Measurements from ENCODE around the gene ASCL5. TPM values are rescaled to one million over a fixed set of nuclear protein-coding genes. Genes with fewer than 3 reads are reported as not detected.

ASCL5 gene
- total RNA-seq, 1 experiment from 2014 or later: not detected

- intact Hi-C loops (cut with micrococcal nuclease): loop anchor here (1.0 kb wide), 4 partner anchors 28 to 275 kb away; no protein-coding TSS in a partner anchor
- Mint-ChIP-seq H3K36me3 (ENCODE audit: insufficient read depth, unreplicated experiment) (no peaks in the 10 kb centered on the region), H3K27me3 (ENCODE audit: insufficient read depth, unreplicated experiment) (peaks cover 31% of the 10 kb centered on the region), H3K9me3 (ENCODE audit: unreplicated experiment) (no peaks in the 10 kb centered on the region), H3K4me1 (ENCODE audit: insufficient read depth, unreplicated experiment) (peaks cover 7% of the 10 kb centered on the region), H3K4me3 (ENCODE audit: unreplicated experiment) (no peak overlapping the region), H3K27ac (ENCODE audit: low read depth, unreplicated experiment) (no peak overlapping the region)
- peak; percentile 82 for DNase-seq (ENCODE audit: unreplicated experiment)
- CTCF ChIA-PET: interaction anchor here (0.5 to 5.1 kb wide), 39 partner anchors 10 to 1033 kb away, joined by 3 to 54 read pairs (median 4); no protein-coding TSS in a partner anchor
- peak; percentile 95 for TF ChIP-seq CTCF (IDR thresholded peaks at IDR 0.05; ENCODE audit: unreplicated experiment)
- no TSS peak for BruUV-seq (replicated peaks)
- POLR2A ChIA-PET: interaction anchor here (1.2 kb wide), 2 partner anchors 11 to 33 kb away, joined by 3 to 5 read pairs; no protein-coding TSS in a partner anchor
These were observed 40.9 kb downstream of the ASCL5 start for GRCh38 chr1:201085902-201086735.

- intact Hi-C loops (cut with micrococcal nuclease): no loop called here
- DNase-seq (ENCODE audit: unreplicated experiment): no peak
- Mint-ChIP-seq H3K36me3 (ENCODE audit: insufficient read depth, unreplicated experiment) (no peaks in the 10 kb centered on the region), H3K9me3 (ENCODE audit: unreplicated experiment) (no peaks in the 10 kb centered on the region), H3K4me3 (ENCODE audit: unreplicated experiment) (no peak overlapping the region), H3K4me1 (ENCODE audit: insufficient read depth, unreplicated experiment) (peaks cover 3% of the 10 kb centered on the region), H3K27me3 (ENCODE audit: insufficient read depth, unreplicated experiment) (peaks cover 44% of the 10 kb centered on the region), H3K27ac (ENCODE audit: low read depth, unreplicated experiment) (no peak overlapping the region)
- POLR2A ChIA-PET: interaction anchor here (1.1 kb wide), 1 partner anchor 10 kb away, joined by 3 read pairs; no protein-coding TSS in a partner anchor
- BruUV-seq (replicated peaks): no TSS peak
- CTCF ChIA-PET: interaction anchor here (0.8 to 5.1 kb wide), 13 partner anchors 9 to 101 kb away, joined by 3 to 54 read pairs (median 9); no protein-coding TSS in a partner anchor
- TF ChIP-seq CTCF (IDR thresholded peaks at IDR 0.05; ENCODE audit: unreplicated experiment): no peak
These were observed 42.7 kb downstream of the ASCL5 start for GRCh38 chr1:201084295-201084694.

GRCh38 chr1:201083741-201084140 is 43.2 kb downstream of the ASCL5 start:
- Mint-ChIP-seq H3K9me3 (ENCODE audit: unreplicated experiment) (no peaks in the 10 kb centered on the region), H3K4me1 (ENCODE audit: insufficient read depth, unreplicated experiment) (no peaks in the 10 kb centered on the region), H3K27ac (ENCODE audit: low read depth, unreplicated experiment) (no peak overlapping the region), H3K36me3 (ENCODE audit: insufficient read depth, unreplicated experiment) (no peaks in the 10 kb centered on the region), H3K4me3 (ENCODE audit: unreplicated experiment) (no peak overlapping the region), H3K27me3 (ENCODE audit: insufficient read depth, unreplicated experiment) (peaks cover 44% of the 10 kb centered on the region)
- BruUV-seq (replicated peaks): no TSS peak
- intact Hi-C loops (cut with micrococcal nuclease): no loop called here
- TF ChIP-seq CTCF (IDR thresholded peaks at IDR 0.05; ENCODE audit: unreplicated experiment): no peak
- DNase-seq (ENCODE audit: unreplicated experiment): no peak
- POLR2A ChIA-PET: no interaction called here
- CTCF ChIA-PET: interaction anchor here (0.5 to 5.1 kb wide), 10 partner anchors 9 to 565 kb away, joined by 3 to 54 read pairs (median 4); no protein-coding TSS in a partner anchor

- peak; percentile 10 for TF ChIP-seq CTCF (IDR thresholded peaks at IDR 0.05; ENCODE audit: unreplicated experiment)
- H3K27me3 Mint-ChIP-seq (ENCODE audit: insufficient read depth, unreplicated experiment): peaks cover 40% of the 10 kb centered on the region
- ChIA-PET CTCF (interaction anchor here (0.5 to 1.7 kb wide), 14 partner anchors 9 to 736 kb away, joined by 3 to 7 read pairs (median 3); no protein-coding TSS in a partner anchor), POLR2A (no interaction called here)
- DNase-seq (ENCODE audit: unreplicated experiment): no peak
- no peaks in the 10 kb centered on the region for H3K36me3 Mint-ChIP-seq (ENCODE audit: insufficient read depth, unreplicated experiment)
- no peaks in the 10 kb centered on the region for H3K4me1 Mint-ChIP-seq (ENCODE audit: insufficient read depth, unreplicated experiment)
- no TSS peak for BruUV-seq (replicated peaks)
- H3K9me3 Mint-ChIP-seq (ENCODE audit: unreplicated experiment): no peaks in the 10 kb centered on the region
- no peak overlapping the region for H3K27ac Mint-ChIP-seq (ENCODE audit: low read depth, unreplicated experiment)
- H3K4me3 Mint-ChIP-seq (ENCODE audit: unreplicated experiment): no peak overlapping the region
- intact Hi-C loops (cut with micrococcal nuclease): no loop called here
These were observed 46.8 kb downstream of the ASCL5 start for GRCh38 chr1:201080135-201080534.
